LNCaP clone FGC (cell line): ENCODE measurements around the gene EFCAB14.

Experiments
- DNase-seq: peaks from one replicate; pipeline ENCODE4 v3.0.0-alpha.2; 2011; ENCODE audit warnings: low read depth
- H3K4me3 ChIP-seq: 2 replicates; pipeline ENCODE4 v1.5.1; 2011; ENCODE audit warnings: mild to moderate bottlenecking, low read depth, low read length, control low read depth
- CTCF ChIP-seq: IDR thresholded peaks from 2 replicates; pipeline ENCODE4 v1.5.1; 2012; ENCODE audit warnings: mild to moderate bottlenecking; ENCODE audit not compliant: control insufficient read depth, insufficient read depth; ENCODE audit errors: extremely low read depth

Gene EFCAB14

GRCh38 chr1:46638921-46639320, 80.0 kb downstream of the EFCAB14 start:
- TF ChIP-seq CTCF, result no peak
- peak; percentile 64 for DNase-seq
- 0 out of 2 replicates have a peak overlapping the region, but pooled peaks have one; percentile 0 for H3K4me3 ChIP-seq

- no peak overlapping the region for H3K4me3 ChIP-seq
- TF ChIP-seq CTCF, result no peak
- no peak for DNase-seq
These were observed 81.3 kb downstream of the EFCAB14 start for GRCh38 chr1:46637444-46638083.

- no peak overlapping the region for H3K4me3 ChIP-seq
- no peak for DNase-seq
- TF ChIP-seq CTCF, result no peak
These were observed 83.7 kb downstream of the EFCAB14 start for GRCh38 chr1:46635205-46635604.

- no peak overlapping the region for H3K4me3 ChIP-seq
- peak; percentile 13; the same call in 1 of the 2 replicates for TF ChIP-seq CTCF
- no peak for DNase-seq
These were observed 88.2 kb downstream of the EFCAB14 start for GRCh38 chr1:46630719-46631118.
